H1 (cell line): ENCODE data around the gene PRRC1. TPM values are rescaled to one million over a fixed set of nuclear protein-coding genes. Genes with fewer than 3 reads are reported as not detected.

ENCODE experiments used
- CTCF ChIA-PET: fragments of 300-600 bp; sonication (Branson Sonifier 250); formaldehyde crosslinking; loops from one replicate; lab custom pipeline; 2021; ENCODE audit not compliant: partially characterized antibody; lab: Charles Lee
- POLR2A ChIA-PET: fragments of 300-600 bp; sonication (Branson Sonifier 250); formaldehyde crosslinking; loops from one replicate; lab custom pipeline; 2021; ENCODE audit warnings: inconsistent platforms; ENCODE audit not compliant: partially characterized antibody; lab: Charles Lee
- DNase-seq, 2 experiments: peaks; one replicate each; pipeline versions ENCODE4 v3.0.0 to v3.0.0-alpha.2; 2010 to 2022; ENCODE audit warnings: low spot score in 2 of 2, low read depth in 1 of 2, mixed read lengths in 1 of 2
- FAIRE-seq: peaks from 2 replicates; lab custom pipeline; 2011; peaks lifted over from hg19 to GRCh38; lab: Jason Lieb, UNC
- H2AFZ ChIP-seq: 2 replicates; pipeline ENCODE4 v1.8.1; 2012; ENCODE audit warnings: low read length, inconsistent platforms
- H2AK5ac ChIP-seq: 2 replicates; pipeline ENCODE4 v1.6.1; 2013; ENCODE audit warnings: low read depth, low read length
- H2BK120ac ChIP-seq: replicated peaks from 2 replicates; pipeline ENCODE3; 2013; ENCODE audit warnings: low read depth, low read length, inconsistent platforms
- H2BK12ac ChIP-seq: 2 replicates; pipeline ENCODE4 v1.6.1; 2013; ENCODE audit warnings: low read depth, low read length
- H2BK15ac ChIP-seq: 2 replicates; pipeline ENCODE4 v1.6.1; 2013; ENCODE audit warnings: low read length
- H2BK20ac ChIP-seq: 2 replicates; pipeline ENCODE4 v1.6.1; 2013; ENCODE audit warnings: low read length
- H2BK5ac ChIP-seq: 2 replicates; pipeline ENCODE4 v1.6.1; 2013; ENCODE audit warnings: low read depth, low read length
- H3K14ac ChIP-seq: 2 replicates; pipeline ENCODE4 v1.6.1; 2013; ENCODE audit warnings: inconsistent platforms; ENCODE audit not compliant: insufficient read length
- H3K18ac ChIP-seq: 2 replicates; pipeline ENCODE4 v1.6.1; 2013; ENCODE audit warnings: low read length; ENCODE audit errors: extremely low read depth
- H3K23ac ChIP-seq: 2 replicates; pipeline ENCODE4 v1.6.1; 2013; ENCODE audit warnings: inconsistent platforms; ENCODE audit not compliant: insufficient read length
- H3K23me2 ChIP-seq: 2 replicates; pipeline ENCODE4 v1.6.1; 2013; ENCODE audit warnings: low read depth, low read length
- H3K27ac ChIP-seq: 2 replicates; pipeline ENCODE4 v1.6.1; 2011; ENCODE audit warnings: low read depth, low read length, inconsistent platforms
- H3K27me3 ChIP-seq, 4 experiments: replicated peaks in 1 of 4; 1 replicate in 1 of 4; 2 replicates in 3 of 4; pipeline versions ENCODE4 v1.6.1 to v1.8.1; 2011 to 2013; ENCODE audit warnings: low read length in 3 of 4, mild to moderate bottlenecking in 3 of 4, inconsistent platforms in 2 of 4, mixed read lengths in 2 of 4, moderate library complexity in 1 of 4; ENCODE audit not compliant: control insufficient read depth in 3 of 4, insufficient read depth in 3 of 4; ENCODE audit errors: extremely low read depth in 1 of 4
- H3K36me3 ChIP-seq, 4 experiments: 2 replicates each; pipeline versions ENCODE4 v1.6.1 to v1.8.1; 2011 to 2013; ENCODE audit warnings: mild to moderate bottlenecking in 4 of 4, low read length in 3 of 4, moderate library complexity in 2 of 4, control low read depth in 1 of 4, inconsistent platforms in 1 of 4; ENCODE audit not compliant: insufficient read depth in 4 of 4, control insufficient read depth in 2 of 4
- H3K4ac ChIP-seq: replicated peaks from 2 replicates; pipeline ENCODE3; 2013; ENCODE audit warnings: low read length, low read depth, mixed read lengths, inconsistent platforms; ENCODE audit not compliant: insufficient read length
- H3K4me1 ChIP-seq, 4 experiments: replicated peaks in 1 of 4; 1 replicate in 1 of 4; 2 replicates in 3 of 4; pipeline versions ENCODE4 v1.6.1 to v1.8.1; 2011 to 2013; ENCODE audit warnings: low read length in 3 of 4, inconsistent platforms in 2 of 4, mixed read lengths in 1 of 4; ENCODE audit not compliant: insufficient read depth in 4 of 4, control insufficient read depth in 3 of 4
- H3K4me2 ChIP-seq, 2 experiments: 2 replicates each; pipeline versions ENCODE4 v1.6.1 to v1.8.1; 2011 to 2013; ENCODE audit warnings: low read depth in 2 of 2, low read length in 2 of 2, control low read depth in 1 of 2, inconsistent platforms in 1 of 2, mild to moderate bottlenecking in 1 of 2; ENCODE audit not compliant: insufficient read depth in 1 of 2
- H3K4me3 ChIP-seq, 4 experiments: fragments of 200-600, 300-600 bp in 1 of 4; sonication (generic), shearing (Covaris generic), sonication (Bioruptor Twin) in 1 of 4; 2 replicates each; pipeline versions ENCODE4 v1.5.1 to v1.8.1; 2011 to 2016; ENCODE audit warnings: low read length in 4 of 4, low read depth in 3 of 4, control low read depth in 2 of 4, inconsistent platforms in 2 of 4, mild to moderate bottlenecking in 2 of 4, mixed read lengths in 1 of 4, moderate library complexity in 1 of 4; ENCODE audit not compliant: insufficient read depth in 2 of 4; ENCODE audit errors: extremely low read depth in 1 of 4
- H3K56ac ChIP-seq: replicated peaks from 2 replicates; pipeline ENCODE3; 2013; ENCODE audit warnings: low read depth, mild to moderate bottlenecking, mixed read lengths, low read length, inconsistent platforms; ENCODE audit not compliant: insufficient read length
- H3K79me1 ChIP-seq: 2 replicates; pipeline ENCODE4 v1.6.1; 2013; ENCODE audit warnings: low read depth, low read length, control low read depth
- H3K79me2 ChIP-seq, 2 experiments: 2 replicates each; pipeline versions ENCODE4 v1.6.1 to v1.8.1; 2012 to 2013; ENCODE audit warnings: low read length in 2 of 2, mild to moderate bottlenecking in 2 of 2, inconsistent platforms in 1 of 2; ENCODE audit not compliant: insufficient read depth in 2 of 2, control insufficient read depth in 1 of 2
- H3K9ac ChIP-seq, 4 experiments: replicated peaks in 1 of 4; 1 replicate in 1 of 4; 2 replicates in 3 of 4; pipeline versions ENCODE4 v1.6.1 to v1.8.1; 2011 to 2013; ENCODE audit warnings: low read depth in 3 of 4, low read length in 3 of 4, control low read depth in 2 of 4, mild to moderate bottlenecking in 2 of 4, moderate library complexity in 2 of 4, inconsistent platforms in 1 of 4; ENCODE audit errors: extremely low read depth in 1 of 4
- H3K9me3 ChIP-seq, 2 experiments: 2 replicates each; pipeline versions ENCODE4 v1.6.1 to v1.8.1; 2012 to 2013; ENCODE audit warnings: mild to moderate bottlenecking in 2 of 2, moderate library complexity in 2 of 2, control low read depth in 1 of 2, inconsistent platforms in 1 of 2, low read depth in 1 of 2, low read length in 1 of 2, mixed read lengths in 1 of 2; ENCODE audit not compliant: insufficient read depth in 2 of 2
- H4K20me1 ChIP-seq, 2 experiments: replicated peaks in 1 of 2; 2 replicates each; pipeline versions ENCODE3 to v1.8.1; 2011 to 2013; ENCODE audit warnings: inconsistent platforms in 2 of 2, low read length in 2 of 2, mild to moderate bottlenecking in 1 of 2; ENCODE audit not compliant: insufficient read depth in 2 of 2, control insufficient read depth in 1 of 2
- H4K5ac ChIP-seq: 2 replicates; pipeline ENCODE4 v1.6.1; 2013; ENCODE audit warnings: low read length, low read depth, mixed read lengths, inconsistent platforms; ENCODE audit not compliant: insufficient read length
- H4K8ac ChIP-seq: 2 replicates; pipeline ENCODE4 v1.8.0; 2013; ENCODE audit warnings: mild to moderate bottlenecking, moderate library complexity, low read length, inconsistent platforms; ENCODE audit not compliant: insufficient read depth; ENCODE audit errors: extremely low read depth
- H4K91ac ChIP-seq: replicated peaks from 2 replicates; pipeline ENCODE3; 2013; ENCODE audit warnings: low read length, mixed read lengths, inconsistent platforms; ENCODE audit not compliant: insufficient read length
- CTCF ChIP-seq, 3 experiments: IDR thresholded peaks; 1 replicate in 2 of 3; 2 replicates in 1 of 3; pipeline versions ENCODE4 v1.5.1 to v1.6.1; 2011; ENCODE audit warnings: low read length in 3 of 3, mild to moderate bottlenecking in 3 of 3, inconsistent platforms in 2 of 3, low read depth in 1 of 3, moderate library complexity in 1 of 3; ENCODE audit not compliant: insufficient read depth in 1 of 3; ENCODE audit errors: control extremely low read depth in 1 of 3
- RAD21 ChIP-seq, 2 experiments: IDR thresholded peaks in 1 of 2; conservative IDR thresholded peaks in 1 of 2; 2 replicates each; pipeline ENCODE4 v1.6.1; 2011; ENCODE audit warnings: low read depth in 2 of 2, low read length in 2 of 2, improper control_type of control experiment in 1 of 2, inconsistent platforms in 1 of 2, mild to moderate bottlenecking in 1 of 2, moderate library complexity in 1 of 2
- SAP30 ChIP-seq: fragments of 300-600 bp; sonication (generic); IDR thresholded peaks from 2 replicates; pipeline ENCODE4 v1.7.1; 2012; ENCODE audit warnings: low read length, moderate library complexity, mild to moderate bottlenecking, inconsistent platforms; ENCODE audit not compliant: insufficient read depth, insufficient replicate concordance
- SIRT6 ChIP-seq: IDR thresholded peaks from one replicate; pipeline ENCODE4 v1.7.1; 2012; ENCODE audit warnings: low read length, inconsistent platforms
- WGBS, 2 experiments: shearing (Covaris generic) in 1 of 2; methylation state at CpG; one replicate each; pipeline versions ENCODE4 v1.1.6 to v1.1.7; 2013 to 2015; ENCODE audit warnings: low lambda C conversion rate in 2 of 2, mixed read lengths in 2 of 2, inconsistent platforms in 1 of 2, low coverage in 1 of 2, missing lambda C conversion rate in 1 of 2; ENCODE audit not compliant: insufficient replicate concordance in 2 of 2, insufficient coverage in 1 of 2, insufficient read length in 1 of 2; ENCODE audit errors: extremely low coverage in 1 of 2, missing lambda C conversion rate in 1 of 2; 5-methylcytosine and 5-hydroxymethylcytosine counted together
- polyA plus RNA-seq, 7 experiments: library from polyadenylated mRNA; depleted of rRNA in 3 of 7; stranded (reverse) in 5 of 7; unstranded in 2 of 7; fragments of >200 nt in 5 of 7; fragments of 200-250 nt in 2 of 7; gene quantifications; 1 replicate in 5 of 7; 2 replicates in 1 of 7; 4 replicates in 1 of 7; pipeline versions ENCODE4 v1.2.1 to v1.2.3, GENCODE V29; 2011 to 2013; ENCODE audit warnings: missing spikeins in 2 of 7, mixed read lengths in 2 of 7
- total RNA-seq: library from RNA; stranded (reverse); fragmentation: NEBNext Ultra II Directional; extraction: Animal tissue kit (Norgen Biotek cat#: 25700); gene quantifications from 2 replicates; pipeline ENCODE4 v1.2.1, GENCODE V29; 2021

Gene PRRC1
- total and polyA plus RNA-seq, 2 of the 8 experiments (the other 6 are each of a cell fraction or from before 2014, with no cell fraction given) = 54.6 to 78.6 TPM

GRCh38 chr5:127602481-127602880 lies 85.0 kb downstream of the PRRC1 start:
- Histone ChIP-seq H3K23me2 (no peaks in the 10 kb centered on the region), H2BK12ac (no peak overlapping the region), H4K5ac (no peak overlapping the region), H3K23ac (no peak overlapping the region), H3K27ac (no peak overlapping the region), H3K4me2 (no peak overlapping the region)
- peak in 1 of 2 experiments; percentile 35 for DNase-seq
- peak in 2 of 3 experiments; percentile 7 to 42; a peak in 3 of 4 replicates for TF ChIP-seq CTCF (IDR thresholded peaks at IDR 0.05; ENCODE audit: control extremely low read depth in 1 of 3, insufficient read depth in 1 of 3, low read depth in 1 of 3, low read length in 3 of 3)
- no peak for TF ChIP-seq SIRT6
- no peak for TF ChIP-seq SAP30
- peak in 1 of 2 experiments; percentile 20; a peak in 1 of 4 replicates for TF ChIP-seq RAD21 (IDR thresholded peaks at IDR 0.05 in 1 of 2, conservative IDR thresholded peaks at IDR 0.05 in 1 of 2; ENCODE audit: low read depth in 2 of 2, low read length in 2 of 2)
- TF ChIP-seq, all 59 proteins: peak for 2
- Histone ChIP-seq H3K4me1 (peaks cover 0 to 8% (median 0%) of the 10 kb centered on the region in 4 experiments; a peak in 1 of 7 replicates), H3K79me2 (no peaks in the 10 kb centered on the region), H4K20me1 (no peaks in the 10 kb centered on the region), H2BK15ac (no peak overlapping the region), H3K9me3 (no peaks in the 10 kb centered on the region), H3K36me3 (no peaks in the 10 kb centered on the region), H3K9ac (no peak overlapping the region), H3K79me1 (no peaks in the 10 kb centered on the region), H3K18ac (no peak overlapping the region), H3K4me3 (no peak overlapping the region), H3K14ac (no peak overlapping the region), H2BK5ac (no peak overlapping the region), H3K27me3 (no peaks in the 10 kb centered on the region), H4K8ac (no peak overlapping the region), H3K56ac (no peak overlapping the region), H2AK5ac (no peak overlapping the region), H2BK120ac (no peak overlapping the region), H3K4ac (no peak overlapping the region), H4K91ac (no peak overlapping the region), H2BK20ac (no peak overlapping the region), H2AFZ (no peak overlapping the region)
- FAIRE-seq = peak; percentile 58
- ChIA-PET CTCF (interaction anchor here (0.9 to 2.4 kb wide), 12 partner anchors 10 to 272 kb away, joined by 3 to 11 read pairs (median 4); no protein-coding TSS in a partner anchor), POLR2A (no interaction called here)
- WGBS, 2 experiments = 92% methylated on average over 3 of the region's 3 CpGs; no CpG with 5 or more reads in 1 of the 2 experiments
